C4-2B (cell line): ENCODE data around the gene CCDC74B.
A peak's percentile ranks its signal among the peaks of the same experiment; 100 is the strongest.
"Not testable (repeated sequence)": the region's sequence is repeated elsewhere in the genome, so short reads cannot be mapped to it uniquely, and the experiment has no call there.

ENCODE experiments used
- H3K27ac ChIP-seq: fragments of 450-650 bp; 2 replicates; pipeline ENCODE4 v1.5.1; 2017
- CTCF ChIP-seq: fragments of 450-650 bp; conservative IDR thresholded peaks from 2 replicates; pipeline ENCODE4 v1.5.1; 2017; ENCODE audit warnings: mild to moderate bottlenecking
- ZFX ChIP-seq: fragments of 450-650 bp; IDR thresholded peaks from 2 replicates; pipeline ENCODE4 v1.6.1; 2017

The CCDC74B gene

GRCh38 chr2:130155956-130156623 lies 11.2 kb upstream of the CCDC74B start:
- peak overlapping the region; percentile 43; the same call in 1 of the 2 replicates for H3K27ac ChIP-seq
- peak; percentile 79 for TF ChIP-seq CTCF

GRCh38 chr2:130154773-130155765 lies 10.2 kb upstream of the CCDC74B start:
- TF ChIP-seq CTCF: no peak
- no peak for TF ChIP-seq ZFX
- peak overlapping the region; percentile 43; the same call in 1 of the 2 replicates for H3K27ac ChIP-seq

GRCh38 chr2:130154423-130154770 lies 9.5 kb upstream of the CCDC74B start:
- not testable (repeated sequence) for H3K27ac ChIP-seq

GRCh38 chr2:130153721-130154422 lies 9.0 kb upstream of the CCDC74B start:
- H3K27ac ChIP-seq: not testable (repeated sequence)

- H3K27ac ChIP-seq: no peak overlapping the region
- TF ChIP-seq CTCF: no peak
- no peak for TF ChIP-seq ZFX
These were observed 8.1 kb upstream of the CCDC74B start for GRCh38 chr2:130152816-130153595.

GRCh38 chr2:130152136-130152815 lies 7.4 kb upstream of the CCDC74B start:
- not testable (repeated sequence) for H3K27ac ChIP-seq

GRCh38 chr2:130151145-130151512 lies 6.2 kb upstream of the CCDC74B start:
- H3K27ac ChIP-seq: not testable (repeated sequence)

- TF ChIP-seq ZFX (no peak), CTCF (no peak)
These were observed 5.6 kb upstream of the CCDC74B start for GRCh38 chr2:130150181-130151144.

GRCh38 chr2:130148515-130148914 lies 3.6 kb upstream of the CCDC74B start:
- not testable (repeated sequence) for H3K27ac ChIP-seq

More at GRCh38 chr2:130150181-130151144, 5.6 kb upstream of the CCDC74B start:
- no peak overlapping the region for H3K27ac ChIP-seq

GRCh38 chr2:130143266-130144039 lies 1.5 kb downstream of the CCDC74B start:
- H3K27ac ChIP-seq: not testable (repeated sequence)

- not testable (repeated sequence) for H3K27ac ChIP-seq
These were observed 2.3 kb downstream of the CCDC74B start for GRCh38 chr2:130142396-130143265.
